Esophagus (tissue), 2 donors: ENCODE results near the gene RAPGEF6. TPM values are rescaled to one million over a fixed set of nuclear protein-coding genes. Genes with fewer than 3 reads are reported as not detected.

Source experiments
- H3K27ac ChIP-seq, 2 donors: one replicate each; pipeline ENCODE4 v1.5.1; 2013; ENCODE audit warnings: low read depth in 2 of 2, mild to moderate bottlenecking in 2 of 2, inconsistent platforms in 1 of 2, low read length in 1 of 2, moderate library complexity in 1 of 2
- H3K27me3 ChIP-seq, 2 donors: one replicate each; pipeline ENCODE4 v1.6.1; 2013; ENCODE audit warnings: low read length in 2 of 2, control low read depth in 1 of 2, mild to moderate bottlenecking in 1 of 2; ENCODE audit not compliant: insufficient read depth in 2 of 2, control insufficient read depth in 1 of 2
- H3K36me3 ChIP-seq, 2 donors: one replicate each; pipeline ENCODE4 v1.6.1; 2013; ENCODE audit warnings: low read length in 1 of 2; ENCODE audit not compliant: control insufficient read depth in 2 of 2, insufficient read depth in 2 of 2
- H3K4me1 ChIP-seq, 2 donors: one replicate each; pipeline ENCODE4 v1.6.1; 2013; ENCODE audit warnings: low read length in 1 of 2; ENCODE audit not compliant: control insufficient read depth in 2 of 2, insufficient read depth in 2 of 2
- H3K4me3 ChIP-seq, 2 donors: one replicate each; pipeline ENCODE4 v1.5.1; 2013; ENCODE audit warnings: low read length in 2 of 2, mild to moderate bottlenecking in 2 of 2, low read depth in 1 of 2, moderate library complexity in 1 of 2
- H3K9me3 ChIP-seq, 2 donors: one replicate each; pipeline ENCODE4 v1.6.1; 2013; ENCODE audit warnings: mild to moderate bottlenecking in 2 of 2, low read depth in 1 of 2, low read length in 1 of 2, moderate library complexity in 1 of 2; ENCODE audit not compliant: control insufficient read depth in 2 of 2, insufficient read depth in 1 of 2
- whole genome bisulfite sequencing, 2 donors: extraction: QIAGEN DNeasy Blood & Tissue Kit; methylation state at CpG; one replicate each; pipeline ENCODE4 v1.1.7; 2013; 5-methylcytosine and 5-hydroxymethylcytosine counted together
- polyA plus RNA-seq, 2 donors: library from polyadenylated mRNA; stranded (reverse); fragments of 200-250 nt; gene quantifications; one replicate each; pipeline ENCODE4 v1.2.3, GENCODE V29; 2013
- donor health status: healthy with polysubstance abuse.
- donor health status: Bipolar disorder and iron deficiency.

RAPGEF6 gene
- polyA plus RNA-seq, 2 donors = 2.3 TPM

- Histone ChIP-seq H3K4me3 (no peak overlapping the region), H3K9me3 (no peaks in the 10 kb centered on the region), H3K4me1 (no peaks in the 10 kb centered on the region), H3K36me3 (no peaks in the 10 kb centered on the region), H3K27me3 (no peaks in the 10 kb centered on the region), H3K27ac (no peak overlapping the region)
Observed at GRCh38 chr5:131613423-131613822, 21.6 kb downstream of the RAPGEF6 start.

DNA sequence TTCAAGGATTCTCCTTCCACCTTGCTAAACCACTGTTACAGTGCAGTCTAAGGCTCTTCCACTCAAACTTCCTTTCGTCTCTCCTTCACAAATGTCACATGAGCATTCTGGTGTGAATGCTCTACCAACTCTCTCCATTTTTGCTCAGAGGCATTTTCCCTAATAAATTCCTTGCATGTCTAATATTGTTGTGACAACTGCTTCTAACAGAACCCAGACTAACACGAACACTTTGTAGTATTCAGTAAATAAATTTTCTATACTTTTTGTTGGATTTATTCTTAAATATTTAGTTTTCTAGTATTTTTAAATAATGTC is 24.0 kb downstream of the RAPGEF6 start:
- no peaks in the 10 kb centered on the region for H3K36me3 ChIP-seq
- no peaks in the 10 kb centered on the region for H3K27me3 ChIP-seq
- no peak overlapping the region for H3K4me3 ChIP-seq
- WGBS, 2 donors = 90 to 95% methylated on average over 2 of the region's 2 CpGs
- no peaks in the 10 kb centered on the region for H3K4me1 ChIP-seq
- no peak overlapping the region for H3K27ac ChIP-seq
- no peaks in the 10 kb centered on the region for H3K9me3 ChIP-seq

DNA sequence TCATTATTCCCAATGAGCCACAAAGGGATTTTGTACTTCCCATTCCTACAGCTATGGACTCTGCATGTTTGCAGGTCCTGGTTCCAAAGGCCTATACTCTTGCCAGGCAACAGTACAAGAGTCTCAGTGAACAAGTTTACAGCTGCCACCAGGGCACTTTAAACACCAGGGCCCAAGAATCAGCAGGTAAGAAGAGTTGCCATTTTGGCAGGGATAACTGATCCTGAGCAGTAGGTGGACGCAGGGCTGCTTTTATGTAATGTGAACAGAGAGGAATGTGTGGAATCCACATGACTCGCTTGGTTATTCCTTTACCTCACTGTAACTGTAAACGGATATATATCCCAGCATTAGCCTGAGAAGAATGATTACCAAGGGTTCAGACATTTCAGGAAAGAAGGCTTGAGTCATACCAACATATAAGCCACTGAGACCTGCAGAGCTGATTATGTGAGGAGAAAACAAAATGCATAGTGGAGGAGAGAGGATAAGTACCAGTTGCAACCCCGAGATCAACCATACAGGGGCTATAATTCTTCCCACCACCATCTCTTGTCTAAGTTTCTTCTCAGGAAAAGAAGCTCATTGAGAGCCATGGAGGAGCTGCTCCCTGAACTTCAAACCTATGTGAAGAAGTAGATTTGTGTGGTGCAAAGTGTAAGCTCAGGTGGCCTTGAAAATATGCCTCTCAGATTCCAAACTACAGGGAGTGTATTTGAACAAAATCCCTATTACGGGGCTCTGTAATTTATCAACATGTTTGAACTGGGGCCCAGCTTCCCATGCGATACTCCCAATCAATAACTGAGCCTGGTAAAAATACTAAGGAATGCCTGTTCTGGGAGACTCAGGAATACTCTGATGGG is 24.6 kb downstream of the RAPGEF6 start:
- WGBS, 2 donors = 73 to 76% methylated on average over 6 of the region's 6 CpGs
- H3K9me3 ChIP-seq = no peaks in the 10 kb centered on the region
- H3K27me3 ChIP-seq = no peaks in the 10 kb centered on the region

DNA sequence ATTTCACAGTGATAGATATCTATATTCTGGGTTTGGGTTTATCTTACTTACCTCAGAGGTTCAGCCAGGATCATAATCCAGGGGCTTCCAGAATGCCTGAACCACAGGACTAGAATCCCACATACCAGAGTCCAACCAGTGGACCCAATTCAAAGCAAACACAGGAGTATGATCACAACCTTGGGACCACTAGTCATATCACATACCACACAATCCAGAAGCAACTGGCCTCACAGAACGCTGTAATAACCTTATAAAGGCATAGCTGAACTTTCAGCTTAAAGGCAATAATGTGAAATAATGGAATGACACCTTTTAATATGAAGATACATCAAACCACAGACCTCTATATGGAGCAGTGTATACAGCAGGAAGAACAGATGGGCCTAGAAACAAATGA is 25.3 kb downstream of the RAPGEF6 start:
- Histone ChIP-seq H3K4me3 (no peak overlapping the region), H3K27ac (no peak overlapping the region), H3K36me3 (no peaks in the 10 kb centered on the region), H3K27me3 (no peaks in the 10 kb centered on the region), H3K4me1 (no peaks in the 10 kb centered on the region), H3K9me3 (no peaks in the 10 kb centered on the region)
- 84 to 94% methylated on average over 1 of the region's 1 CpG for WGBS, 2 donors

More for the DNA sequence above, 24.6 kb downstream of the RAPGEF6 start:
- Histone ChIP-seq H3K27ac (no peak overlapping the region), H3K36me3 (no peaks in the 10 kb centered on the region), H3K4me3 (no peak overlapping the region), H3K4me1 (no peaks in the 10 kb centered on the region)

GRCh38 chr5:131608597-131608996 is 26.4 kb downstream of the RAPGEF6 start:
- Histone ChIP-seq H3K4me1 (no peaks in the 10 kb centered on the region), H3K27me3 (no peaks in the 10 kb centered on the region), H3K36me3 (no peaks in the 10 kb centered on the region), H3K27ac (no peak overlapping the region), H3K4me3 (no peak overlapping the region), H3K9me3 (no peaks in the 10 kb centered on the region)
- 87 to 92% methylated on average over 5 of the region's 5 CpGs for WGBS, 2 donors

GRCh38 chr5:131607903-131608540 is 27.0 kb downstream of the RAPGEF6 start:
- Histone ChIP-seq H3K27me3 (no peaks in the 10 kb centered on the region), H3K4me3 (no peak overlapping the region), H3K9me3 (no peaks in the 10 kb centered on the region), H3K4me1 (no peaks in the 10 kb centered on the region), H3K36me3 (no peaks in the 10 kb centered on the region), H3K27ac (no peak overlapping the region)
- 70 to 76% methylated on average over 4 of the region's 4 CpGs for WGBS, 2 donors

- no peaks in the 10 kb centered on the region for H3K4me1 ChIP-seq
- WGBS, 2 donors = 91 to 95% methylated on average over 4 of the region's 4 CpGs
- H3K36me3 ChIP-seq = no peaks in the 10 kb centered on the region
- H3K9me3 ChIP-seq = no peaks in the 10 kb centered on the region
- no peaks in the 10 kb centered on the region for H3K27me3 ChIP-seq
- no peak overlapping the region for H3K27ac ChIP-seq
- H3K4me3 ChIP-seq = no peak overlapping the region
Observed at GRCh38 chr5:131607418-131607817, 27.6 kb downstream of the RAPGEF6 start.

- Histone ChIP-seq H3K9me3 (no peaks in the 10 kb centered on the region), H3K27ac (no peak overlapping the region), H3K4me1 (no peaks in the 10 kb centered on the region), H3K36me3 (no peaks in the 10 kb centered on the region), H3K4me3 (no peak overlapping the region), H3K27me3 (no peaks in the 10 kb centered on the region)
- WGBS, 2 donors = 95 to 98% methylated on average over 2 of the region's 2 CpGs
Observed at GRCh38 chr5:131605086-131605485, 29.9 kb downstream of the RAPGEF6 start.

GRCh38 chr5:131595088-131596033 is 39.7 kb downstream of the RAPGEF6 start:
- Histone ChIP-seq H3K36me3 (no peaks in the 10 kb centered on the region), H3K27me3 (no peaks in the 10 kb centered on the region), H3K9me3 (no peaks in the 10 kb centered on the region), H3K27ac (no peak overlapping the region), H3K4me3 (no peak overlapping the region), H3K4me1 (peaks cover 0 to 2% of the 10 kb centered on the region in 2 donors)
- WGBS, 2 donors = 89 to 93% methylated on average over 8 of the region's 8 CpGs
